ENCODE measurements around the gene RGS10. TPM values are rescaled to one million over a fixed set of nuclear protein-coding genes. Genes with fewer than 3 reads are reported as not detected.

RGS10 gene
- total RNA-seq, 6 donors from 2014 or later = 11.7 to 39.3 (median 26.5) TPM

DNA sequence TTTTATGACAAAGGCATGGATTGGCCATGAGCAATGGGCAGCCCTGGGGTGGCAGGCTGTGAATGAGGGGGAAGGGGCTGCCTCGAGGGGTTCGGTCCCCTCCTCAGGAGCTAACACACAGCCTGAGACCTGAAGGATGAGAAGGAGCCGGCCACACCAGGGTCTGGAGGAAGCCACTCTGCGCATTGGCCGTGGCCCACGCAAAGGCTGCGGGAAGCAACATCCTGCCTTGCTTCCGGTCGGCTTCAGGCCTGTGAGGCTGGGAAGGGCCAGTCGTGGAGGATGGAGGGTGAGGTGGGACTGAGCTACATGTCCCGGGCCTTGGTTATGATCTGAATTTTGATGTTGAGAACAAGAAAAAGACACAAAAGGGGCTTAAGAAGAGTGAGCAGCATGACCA, 49.4 kb downstream of the RGS10 start:
- Histone ChIP-seq H3K27ac (no peak overlapping the region), H3K4me1 (peaks cover 8 to 12% (median 10%) of the 10 kb centered on the region in 4 donors), H3K36me3 (no peaks in the 10 kb centered on the region), H3K9me3 (no peaks in the 10 kb centered on the region), H3K27me3 (no peaks in the 10 kb centered on the region), H3K4me3 (no peak overlapping the region)
- TF ChIP-seq POLR2A (IDR thresholded peaks at IDR 0.05) = no peak
- no peak for TF ChIP-seq EP300 (IDR thresholded peaks at IDR 0.05)
- no peak for TF ChIP-seq POLR2AphosphoS5 (IDR thresholded peaks at IDR 0.05)
- TF ChIP-seq, protein P1, sequence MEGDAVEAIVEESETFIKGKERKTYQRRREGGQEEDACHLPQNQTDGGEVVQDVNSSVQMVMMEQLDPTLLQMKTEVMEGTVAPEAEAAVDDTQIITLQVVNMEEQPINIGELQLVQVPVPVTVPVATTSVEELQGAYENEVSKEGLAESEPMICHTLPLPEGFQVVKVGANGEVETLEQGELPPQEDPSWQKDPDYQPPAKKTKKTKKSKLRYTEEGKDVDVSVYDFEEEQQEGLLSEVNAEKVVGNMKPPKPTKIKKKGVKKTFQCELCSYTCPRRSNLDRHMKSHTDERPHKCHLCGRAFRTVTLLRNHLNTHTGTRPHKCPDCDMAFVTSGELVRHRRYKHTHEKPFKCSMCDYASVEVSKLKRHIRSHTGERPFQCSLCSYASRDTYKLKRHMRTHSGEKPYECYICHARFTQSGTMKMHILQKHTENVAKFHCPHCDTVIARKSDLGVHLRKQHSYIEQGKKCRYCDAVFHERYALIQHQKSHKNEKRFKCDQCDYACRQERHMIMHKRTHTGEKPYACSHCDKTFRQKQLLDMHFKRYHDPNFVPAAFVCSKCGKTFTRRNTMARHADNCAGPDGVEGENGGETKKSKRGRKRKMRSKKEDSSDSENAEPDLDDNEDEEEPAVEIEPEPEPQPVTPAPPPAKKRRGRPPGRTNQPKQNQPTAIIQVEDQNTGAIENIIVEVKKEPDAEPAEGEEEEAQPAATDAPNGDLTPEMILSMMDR (IDR thresholded peaks at IDR 0.05) = no peak
- no peak for ATAC-seq (ENCODE audit: low FRiP score in 2 of 2)
- 56 to 63% methylated on average over 4 to 11 of the region's 11 CpGs for WGBS, 2 donors
- DNase-seq = no peak

DNA sequence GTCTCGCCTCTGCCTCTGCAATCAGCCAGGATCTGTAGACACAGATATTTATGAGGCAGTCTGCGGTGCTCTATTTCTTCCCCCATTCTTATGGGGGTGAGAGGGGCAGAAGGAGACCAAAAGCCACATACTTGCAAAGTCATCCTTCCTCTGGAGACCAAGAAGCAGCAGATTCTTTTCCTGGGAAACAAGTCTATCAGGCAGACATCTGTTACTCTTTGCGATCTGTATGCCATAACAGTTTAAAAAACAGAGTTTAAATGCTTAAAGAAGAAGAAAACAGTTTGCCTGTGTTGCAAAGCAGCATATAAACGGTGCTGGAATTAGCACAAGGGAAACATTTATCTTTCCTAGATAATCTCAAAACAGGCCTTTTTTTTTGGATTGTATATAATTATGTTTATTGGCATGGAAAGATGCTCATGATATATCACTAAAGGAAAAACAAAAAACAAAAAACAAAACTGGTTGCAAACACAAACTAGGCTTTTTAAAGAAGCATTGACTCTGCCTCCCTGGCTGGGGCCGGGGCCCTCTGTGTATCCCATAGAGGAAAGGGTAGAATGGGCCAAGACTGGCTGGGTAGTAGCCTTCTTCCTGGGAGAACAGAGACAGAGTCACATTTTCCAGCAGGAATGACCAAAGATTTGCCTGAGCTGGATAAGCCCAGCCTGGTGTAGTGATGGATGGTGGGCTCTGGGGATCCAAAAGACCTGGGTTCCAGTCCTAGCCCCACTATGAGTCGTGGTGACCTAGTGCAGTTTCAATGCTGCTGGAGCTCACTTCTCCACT, 50.4 kb downstream of the RGS10 start:
- no peak for DNase-seq
- no peak overlapping the region for H3K27ac ChIP-seq
- 68 to 71% methylated on average over 6 of the region's 6 CpGs for WGBS, 2 donors
- no peaks in the 10 kb centered on the region for H3K36me3 ChIP-seq
- peaks cover 8 to 12% (median 10%) of the 10 kb centered on the region in 4 donors for H3K4me1 ChIP-seq
- TF ChIP-seq, protein P1 (IDR thresholded peaks at IDR 0.05) = no peak
- no peak for TF ChIP-seq POLR2AphosphoS5 (IDR thresholded peaks at IDR 0.05)
- TF ChIP-seq POLR2A (IDR thresholded peaks at IDR 0.05) = no peak
- H3K27me3 ChIP-seq = no peaks in the 10 kb centered on the region
- H3K9me3 ChIP-seq = no peaks in the 10 kb centered on the region
- no peak for ATAC-seq (ENCODE audit: low FRiP score in 2 of 2)
- H3K4me3 ChIP-seq = no peak overlapping the region

DNA sequence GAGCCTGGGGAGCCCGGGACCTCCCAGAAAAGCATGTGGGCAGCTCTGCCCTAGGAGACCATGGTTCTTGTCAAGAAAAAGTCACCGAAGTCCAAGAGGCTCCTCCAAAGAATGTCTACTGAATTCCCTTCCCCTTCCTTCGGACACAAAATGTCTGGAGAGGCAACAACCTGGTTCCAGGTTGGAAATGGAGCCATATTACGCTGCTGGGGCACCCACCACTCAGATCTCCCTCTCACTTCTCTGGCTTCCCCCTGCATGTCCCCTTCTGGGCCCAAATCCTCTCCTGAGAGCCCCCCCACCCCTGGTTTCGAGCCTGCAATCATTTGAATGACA, 52.6 kb downstream of the RGS10 start:
- Histone ChIP-seq H3K4me3 (peak overlapping the region in 2 of 4 donors; percentile 26 to 30), H3K9me3 (no peaks in the 10 kb centered on the region), H3K4me1 (peaks cover 8 to 12% (median 10%) of the 10 kb centered on the region in 4 donors), H3K27me3 (no peaks in the 10 kb centered on the region), H3K36me3 (no peaks in the 10 kb centered on the region), H3K27ac (peak overlapping the region in 1 of 4 donors; percentile 76)
- ATAC-seq (ENCODE audit: low FRiP score in 2 of 2) (no peak), DNase-seq (no peak)
- 64 to 74% methylated on average over 4 to 5 of the region's 5 CpGs for WGBS, 2 donors
- TF ChIP-seq EP300 (IDR thresholded peaks at IDR 0.05) = no peak
- TF ChIP-seq, protein P1 (IDR thresholded peaks at IDR 0.05) = peak in 2 of 6 experiments; percentile 1 to 37

DNA sequence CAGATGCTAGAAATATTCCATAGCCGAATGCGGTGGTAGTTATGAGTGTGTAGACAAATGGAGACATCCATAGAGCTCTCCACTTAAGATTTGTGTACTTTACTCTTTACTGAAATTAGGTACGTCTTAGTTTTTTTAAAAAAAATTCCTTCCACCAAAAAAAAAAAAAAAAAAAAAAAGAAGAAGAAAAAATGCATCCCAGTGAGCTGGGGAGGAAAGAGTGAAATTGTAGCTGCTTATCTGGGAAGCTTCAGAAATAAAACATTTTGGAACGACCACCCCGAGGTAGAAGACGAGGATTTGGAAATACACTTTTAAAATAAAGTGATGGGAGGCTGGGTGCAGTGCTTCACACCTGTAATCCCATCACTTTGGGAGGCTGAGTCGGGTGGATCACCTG, 53.8 kb downstream of the RGS10 start:
- DNase-seq = no peak
- no peaks in the 10 kb centered on the region for H3K36me3 ChIP-seq
- no peaks in the 10 kb centered on the region for H3K9me3 ChIP-seq
- TF ChIP-seq POLR2A (IDR thresholded peaks at IDR 0.05) (no peak), EP300 (IDR thresholded peaks at IDR 0.05) (no peak), POLR2AphosphoS5 (IDR thresholded peaks at IDR 0.05) (no peak)
- TF ChIP-seq, protein P1 (IDR thresholded peaks at IDR 0.05) = no peak
- no peak for ATAC-seq (ENCODE audit: low FRiP score in 2 of 2)
- peaks cover 7 to 10% (median 8%) of the 10 kb centered on the region in 4 donors for H3K4me1 ChIP-seq
- no peak overlapping the region for H3K4me3 ChIP-seq
- H3K27ac ChIP-seq = no peak overlapping the region
- H3K27me3 ChIP-seq = no peaks in the 10 kb centered on the region
- WGBS, 2 donors = 74 to 81% methylated on average over 7 of the region's 7 CpGs

DNA sequence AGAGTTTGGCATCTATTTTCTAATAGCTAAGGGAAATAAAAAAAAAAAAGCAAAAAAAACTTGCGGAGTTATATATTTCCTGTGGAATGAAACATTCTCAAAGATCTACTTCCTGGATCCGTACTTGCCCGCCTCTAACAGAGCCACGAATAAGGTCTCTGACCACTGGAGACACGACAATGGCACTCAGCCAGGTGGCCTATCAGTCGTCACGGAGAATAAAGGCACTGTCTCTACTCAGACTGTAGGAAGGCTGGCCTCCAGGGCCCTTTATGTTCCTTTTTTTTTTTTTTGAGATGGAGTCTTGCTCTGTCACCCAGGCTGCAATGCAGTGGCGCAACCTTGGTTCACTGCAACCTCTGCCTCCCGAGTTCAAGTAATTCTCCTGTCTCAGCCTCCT, 58.7 kb downstream of the RGS10 start:
- DNase-seq (no peak), ATAC-seq (ENCODE audit: low FRiP score in 2 of 2) (no peak)
- H3K27me3 ChIP-seq = no peaks in the 10 kb centered on the region
- H3K4me1 ChIP-seq = no peaks in the 10 kb centered on the region
- H3K4me3 ChIP-seq = no peak overlapping the region
- H3K9me3 ChIP-seq = no peaks in the 10 kb centered on the region
- WGBS, 2 donors = 61% methylated on average over 9 of the region's 9 CpGs
- no peak for TF ChIP-seq POLR2AphosphoS5 (IDR thresholded peaks at IDR 0.05)
- no peaks in the 10 kb centered on the region for H3K36me3 ChIP-seq
- H3K27ac ChIP-seq = no peak overlapping the region

Data from upper lobe of left lung (tissue), 6 donors.